ENCODE results near the gene CAPN11. TPM values are rescaled to one million over a fixed set of nuclear protein-coding genes. Genes with fewer than 3 reads are reported as not detected.

Gene CAPN11
- total RNA-seq, 1 experiment from 2014 or later, result not detected

DNA sequence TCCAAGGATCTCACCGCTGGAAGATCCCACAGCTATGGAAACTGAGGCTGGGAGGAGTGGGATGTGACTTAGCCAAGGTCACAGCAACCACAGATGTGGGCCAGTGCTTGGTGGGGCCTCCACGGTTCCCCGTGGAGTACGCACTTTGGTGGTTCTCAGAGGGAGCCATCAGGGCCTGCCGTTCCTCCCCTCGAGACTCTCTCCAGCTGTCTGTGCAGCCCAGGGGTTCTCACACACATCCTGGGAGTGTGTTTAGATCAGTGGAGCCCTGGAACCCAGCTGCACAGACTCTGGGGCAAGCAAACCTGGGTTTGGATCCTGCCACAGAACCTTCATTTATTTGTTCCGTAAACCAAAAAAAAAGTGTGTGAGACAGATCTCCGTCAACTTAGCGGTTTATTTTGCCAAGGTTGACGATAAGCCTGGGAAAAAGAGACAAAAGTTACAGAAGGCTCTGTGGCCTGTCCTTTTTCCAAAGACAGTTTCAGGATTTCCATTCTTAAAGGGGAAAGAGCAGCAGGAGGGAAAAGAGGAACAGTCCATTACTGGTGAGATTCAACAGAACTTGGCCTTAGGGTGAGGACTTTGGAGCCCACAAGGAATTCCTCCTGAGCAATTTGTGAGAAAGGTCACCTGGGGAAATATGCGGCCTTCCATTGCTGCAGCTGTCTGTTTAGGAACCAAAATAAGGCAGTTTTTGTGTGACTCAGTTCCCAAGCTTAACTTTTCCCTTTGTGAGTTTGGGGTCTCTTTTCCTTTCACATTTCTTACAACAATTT is 44.5 kb downstream of the CAPN11 start:
- Histone ChIP-seq H3K4me2 (ENCODE audit: low read depth, low read length, poor library complexity, severe bottlenecking) (no peak overlapping the region), H3K9me2 (replicated peaks; ENCODE audit: insufficient read depth, low read length) (no peaks in the 10 kb centered on the region), H3K27me3 (ENCODE audit: low read length) (no peaks in the 10 kb centered on the region), H3K27ac (ENCODE audit: low read length) (no peak overlapping the region), H3K9me3 (ENCODE audit: low read length) (no peaks in the 10 kb centered on the region), H3K79me2 (ENCODE audit: low read length) (no peaks in the 10 kb centered on the region), H3K4me3 (ENCODE audit: low read length) (no peak overlapping the region), H3K4me1 (ENCODE audit: low read length) (no peaks in the 10 kb centered on the region), H4K20me1 (ENCODE audit: insufficient read depth, low read depth, low read length) (no peaks in the 10 kb centered on the region), H3K9ac (ENCODE audit: low read length) (no peak overlapping the region), H2AFZ (ENCODE audit: low read length) (no peak overlapping the region), H3K36me3 (ENCODE audit: insufficient read depth, low read length) (no peaks in the 10 kb centered on the region)
- no peak for DNase-seq

DNA sequence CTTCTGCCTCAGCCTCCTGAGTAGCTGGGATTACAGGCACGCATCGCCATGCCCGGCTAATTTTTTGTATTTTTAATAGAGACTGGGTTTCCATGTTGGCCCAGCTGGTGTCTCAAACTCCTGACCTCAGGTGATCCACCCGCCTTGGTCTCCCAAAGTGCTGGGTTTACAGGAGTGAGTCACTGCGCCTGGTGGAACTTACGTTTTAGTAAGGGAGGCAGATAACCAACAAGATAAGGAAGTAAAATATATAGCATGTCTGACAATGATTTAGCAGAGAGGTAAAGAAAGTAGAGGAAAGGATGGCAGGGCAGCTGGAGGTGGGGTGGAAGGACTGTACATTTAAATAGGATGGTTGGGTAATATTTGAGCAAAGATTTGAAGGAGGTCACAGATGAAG is 45.3 kb downstream of the CAPN11 start:
- no peaks in the 10 kb centered on the region for H3K9me3 ChIP-seq (ENCODE audit: low read length)
- H3K4me2 ChIP-seq (ENCODE audit: low read depth, low read length, poor library complexity, severe bottlenecking), result no peak overlapping the region
- H3K4me3 ChIP-seq (ENCODE audit: low read length), result no peak overlapping the region
- no peaks in the 10 kb centered on the region for H3K36me3 ChIP-seq (ENCODE audit: insufficient read depth, low read length)
- no peak overlapping the region for H3K9ac ChIP-seq (ENCODE audit: low read length)
- H3K79me2 ChIP-seq (ENCODE audit: low read length), result no peaks in the 10 kb centered on the region
- no peaks in the 10 kb centered on the region for H3K27me3 ChIP-seq (ENCODE audit: low read length)
- no peak for DNase-seq
- no peak overlapping the region for H3K27ac ChIP-seq (ENCODE audit: low read length)
- no peaks in the 10 kb centered on the region for H3K4me1 ChIP-seq (ENCODE audit: low read length)
- H3K9me2 ChIP-seq (replicated peaks; ENCODE audit: insufficient read depth, low read length), result no peaks in the 10 kb centered on the region
- no peak overlapping the region for H2AFZ ChIP-seq (ENCODE audit: low read length)
- no peaks in the 10 kb centered on the region for H4K20me1 ChIP-seq (ENCODE audit: insufficient read depth, low read depth, low read length)

DNA sequence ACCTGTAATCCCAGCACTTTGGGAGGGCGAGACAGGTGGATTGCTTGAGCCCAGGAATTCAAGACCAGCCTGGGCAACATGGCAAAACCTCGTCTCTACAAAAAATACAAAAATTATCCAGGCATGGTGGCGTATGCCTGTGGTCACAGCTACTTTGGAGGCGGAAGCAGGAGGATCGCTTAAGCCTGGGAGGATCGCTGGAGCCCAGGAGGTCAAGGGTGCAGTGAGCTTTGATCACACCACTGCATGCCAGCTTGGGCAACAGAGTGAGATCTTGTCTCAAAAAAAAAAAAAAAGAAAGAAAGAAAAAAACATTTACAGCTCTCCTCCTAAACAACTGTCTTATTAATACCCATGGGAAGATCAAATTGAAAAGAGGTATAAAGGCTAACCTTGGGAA is 49.3 kb downstream of the CAPN11 start:
- Histone ChIP-seq H2AFZ (ENCODE audit: low read length) (no peak overlapping the region), H3K9ac (ENCODE audit: low read length) (no peak overlapping the region), H3K9me2 (replicated peaks; ENCODE audit: insufficient read depth, low read length) (no peaks in the 10 kb centered on the region), H3K27ac (ENCODE audit: low read length) (no peak overlapping the region), H3K9me3 (ENCODE audit: low read length) (no peaks in the 10 kb centered on the region), H3K4me2 (ENCODE audit: low read depth, low read length, poor library complexity, severe bottlenecking) (no peak overlapping the region), H3K36me3 (ENCODE audit: insufficient read depth, low read length) (no peaks in the 10 kb centered on the region), H4K20me1 (ENCODE audit: insufficient read depth, low read depth, low read length) (no peaks in the 10 kb centered on the region), H3K27me3 (ENCODE audit: low read length) (no peaks in the 10 kb centered on the region), H3K79me2 (ENCODE audit: low read length) (no peaks in the 10 kb centered on the region), H3K4me1 (ENCODE audit: low read length) (no peaks in the 10 kb centered on the region), H3K4me3 (ENCODE audit: low read length) (no peak overlapping the region)
- DNase-seq, result no peak

DNA sequence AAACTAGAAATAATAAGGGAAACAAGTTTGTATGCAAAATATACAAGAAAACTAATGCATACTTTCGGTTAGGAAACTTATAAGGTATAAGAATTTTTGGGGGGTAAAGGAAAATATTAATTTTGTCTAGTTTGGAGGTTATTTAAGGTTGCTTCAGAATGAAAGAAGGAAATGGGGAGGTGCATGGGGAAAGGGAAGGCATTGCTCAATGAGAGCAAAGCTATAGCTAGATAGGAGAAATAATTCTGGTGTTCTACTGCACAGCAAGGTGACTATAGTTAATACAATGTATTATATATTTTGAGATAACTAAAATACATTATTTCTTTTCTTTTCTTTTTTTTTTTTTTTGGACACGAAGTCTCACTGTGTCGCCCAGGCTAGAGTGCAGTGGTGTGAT is 52.7 kb downstream of the CAPN11 start:
- Histone ChIP-seq H3K9ac (ENCODE audit: low read length) (no peak overlapping the region), H3K9me2 (replicated peaks; ENCODE audit: insufficient read depth, low read length) (no peaks in the 10 kb centered on the region), H3K4me1 (ENCODE audit: low read length) (no peaks in the 10 kb centered on the region), H3K27me3 (ENCODE audit: low read length) (no peaks in the 10 kb centered on the region), H3K4me2 (ENCODE audit: low read depth, low read length, poor library complexity, severe bottlenecking) (no peak overlapping the region), H3K36me3 (ENCODE audit: insufficient read depth, low read length) (no peaks in the 10 kb centered on the region), H3K9me3 (ENCODE audit: low read length) (no peaks in the 10 kb centered on the region), H3K27ac (ENCODE audit: low read length) (no peak overlapping the region), H2AFZ (ENCODE audit: low read length) (no peak overlapping the region), H3K4me3 (ENCODE audit: low read length) (no peak overlapping the region), H3K79me2 (ENCODE audit: low read length) (no peaks in the 10 kb centered on the region), H4K20me1 (ENCODE audit: insufficient read depth, low read depth, low read length) (no peaks in the 10 kb centered on the region)
- DNase-seq, result no peak

DNA sequence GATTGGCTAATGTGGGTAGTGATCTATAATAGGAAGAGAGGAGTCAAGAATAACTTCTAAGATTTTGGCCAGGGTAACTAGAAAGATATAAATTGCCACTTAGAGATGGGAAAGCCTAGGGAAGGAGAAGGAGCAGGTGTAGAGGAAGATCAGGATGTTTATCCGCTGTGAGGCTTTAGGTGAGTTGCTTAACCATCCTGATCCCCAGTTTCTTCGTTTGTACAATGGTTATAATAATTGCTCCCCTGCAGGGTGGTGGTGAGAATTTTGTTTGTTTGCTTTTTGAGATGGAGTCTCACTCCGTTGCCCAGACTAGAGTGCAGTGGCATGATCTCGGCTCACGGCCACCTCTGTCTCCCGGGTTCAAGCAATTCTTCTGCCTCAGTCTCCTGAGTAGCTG is 55.7 kb downstream of the CAPN11 start:
- Histone ChIP-seq H3K27ac (ENCODE audit: low read length) (no peak overlapping the region), H3K9ac (ENCODE audit: low read length) (no peak overlapping the region), H3K4me3 (ENCODE audit: low read length) (no peak overlapping the region), H2AFZ (ENCODE audit: low read length) (no peak overlapping the region), H3K36me3 (ENCODE audit: insufficient read depth, low read length) (no peaks in the 10 kb centered on the region), H4K20me1 (ENCODE audit: insufficient read depth, low read depth, low read length) (peaks cover 4% of the 10 kb centered on the region; the same call in 1 of the 2 replicates), H3K4me2 (ENCODE audit: low read depth, low read length, poor library complexity, severe bottlenecking) (no peak overlapping the region), H3K9me3 (ENCODE audit: low read length) (no peaks in the 10 kb centered on the region), H3K9me2 (replicated peaks; ENCODE audit: insufficient read depth, low read length) (no peaks in the 10 kb centered on the region), H3K79me2 (ENCODE audit: low read length) (no peaks in the 10 kb centered on the region), H3K4me1 (ENCODE audit: low read length) (peaks cover 14% of the 10 kb centered on the region), H3K27me3 (ENCODE audit: low read length) (no peaks in the 10 kb centered on the region)
- DNase-seq, result no peak

DNA sequence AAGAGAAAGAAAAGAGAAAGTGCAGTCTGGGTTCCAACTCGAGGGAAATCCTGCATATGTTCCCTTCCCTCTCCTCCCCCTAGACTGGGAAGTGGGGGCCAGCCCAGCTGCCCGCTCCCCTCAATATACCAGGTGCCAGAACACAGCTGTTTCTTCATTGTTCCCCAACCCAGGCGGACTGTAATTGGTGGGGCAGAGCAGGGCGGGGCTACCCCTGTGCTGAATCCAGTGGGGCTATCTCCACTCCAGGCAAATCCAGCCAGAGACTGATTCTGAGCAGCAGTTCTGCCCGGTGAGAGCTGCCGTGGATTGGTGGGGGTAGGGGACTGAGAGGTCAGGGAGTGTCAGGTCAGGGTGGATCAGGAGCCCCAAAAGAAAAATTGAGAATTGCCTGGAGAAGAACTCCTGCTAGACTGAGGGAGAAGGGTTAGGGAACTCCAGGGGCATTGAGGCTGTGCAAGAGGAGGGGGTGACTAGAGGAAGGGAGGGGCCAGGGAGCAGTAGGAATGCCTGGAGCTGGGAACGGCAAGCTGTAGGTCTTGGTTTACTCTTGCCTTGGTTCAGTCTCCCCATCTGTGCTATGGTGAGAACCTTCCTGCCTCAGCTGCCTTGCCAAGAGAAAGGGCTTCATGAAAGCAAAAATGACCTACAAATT is 58.2 kb downstream of the CAPN11 start, which contains the start of gene MYMX:
TSS of gene MYMX (plus strand) at position 250 of the 655 bp plus-strand sequence. CDS start 546 bp downstream, outside the sequence.
- Histone ChIP-seq H3K9ac (ENCODE audit: low read length) (no peak within 1 kb of the TSS), H4K20me1 (ENCODE audit: insufficient read depth, low read depth, low read length) (peaks cover 4% of the 10 kb centered on the region; the same call in 1 of the 2 replicates), H3K9me2 (replicated peaks; ENCODE audit: insufficient read depth, low read length) (no peaks in the 10 kb centered on the region), H3K4me2 (ENCODE audit: low read depth, low read length, poor library complexity, severe bottlenecking) (no peak within 1 kb of the TSS), H3K79me2 (ENCODE audit: low read length) (no peaks in the 10 kb centered on the region), H3K4me1 (ENCODE audit: low read length) (peaks cover 28% of the 10 kb centered on the region), H3K27ac (ENCODE audit: low read length) (no peak within 1 kb of the TSS), H3K27me3 (ENCODE audit: low read length) (no peaks in the 10 kb centered on the region), H3K36me3 (ENCODE audit: insufficient read depth, low read length) (no peaks in the 10 kb centered on the region), H3K9me3 (ENCODE audit: low read length) (no peaks in the 10 kb centered on the region), H2AFZ (ENCODE audit: low read length) (no peak within 1 kb of the TSS), H3K4me3 (ENCODE audit: low read length) (no peak within 1 kb of the TSS)
- DNase-seq, result no peak

DNA sequence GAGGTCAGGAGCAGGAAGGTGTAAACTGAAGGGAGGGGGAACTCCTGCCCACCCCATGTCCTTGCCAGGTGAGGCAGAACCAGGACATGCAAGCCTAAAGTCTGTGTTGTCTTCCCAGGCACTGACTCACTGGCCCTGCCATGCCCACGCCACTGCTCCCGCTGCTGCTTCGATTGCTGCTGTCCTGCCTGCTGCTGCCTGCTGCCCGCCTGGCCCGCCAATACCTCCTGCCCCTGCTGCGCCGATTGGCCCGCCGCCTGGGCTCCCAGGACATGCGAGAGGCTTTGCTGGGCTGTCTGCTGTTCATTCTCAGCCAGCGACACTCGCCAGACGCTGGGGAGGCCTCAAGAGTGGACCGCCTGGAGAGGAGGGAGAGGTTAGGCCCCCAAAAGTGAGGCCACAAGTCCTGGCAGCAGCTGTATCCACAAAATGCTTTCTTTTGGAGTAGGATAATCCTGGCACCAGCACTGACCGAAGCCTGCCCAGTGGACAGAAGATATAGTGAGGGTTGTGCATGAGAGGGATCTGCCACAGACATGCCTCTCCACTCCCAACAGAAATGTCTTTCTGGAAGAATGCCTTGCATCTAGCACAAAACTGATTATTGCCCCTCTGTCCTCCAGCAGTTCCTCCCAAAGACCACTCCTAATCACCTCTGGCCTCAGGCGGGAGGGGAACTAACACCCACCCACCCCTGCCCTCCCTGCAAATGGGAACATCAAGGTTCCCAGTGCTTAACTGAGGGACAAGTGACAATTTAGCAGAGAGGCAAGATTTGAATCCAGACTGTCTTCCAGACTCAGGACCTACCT is 58.9 kb downstream of the CAPN11 start:
- H3K9ac ChIP-seq (ENCODE audit: low read length), result no peak overlapping the region

More for the DNA sequence above, 58.9 kb downstream of the CAPN11 start:
- H3K27me3 ChIP-seq (ENCODE audit: low read length), result no peaks in the 10 kb centered on the region
- no peak overlapping the region for H3K27ac ChIP-seq (ENCODE audit: low read length)
- no peaks in the 10 kb centered on the region for H3K9me3 ChIP-seq (ENCODE audit: low read length)
- no peak for DNase-seq
- no peak overlapping the region for H3K4me2 ChIP-seq (ENCODE audit: low read depth, low read length, poor library complexity, severe bottlenecking)
- no peaks in the 10 kb centered on the region for H3K36me3 ChIP-seq (ENCODE audit: insufficient read depth, low read length)
- no peaks in the 10 kb centered on the region for H3K9me2 ChIP-seq (replicated peaks; ENCODE audit: insufficient read depth, low read length)
- peaks cover 4% of the 10 kb centered on the region; the same call in 1 of the 2 replicates for H4K20me1 ChIP-seq (ENCODE audit: insufficient read depth, low read depth, low read length)
- H3K4me1 ChIP-seq (ENCODE audit: low read length), result peaks cover 30% of the 10 kb centered on the region
- no peak overlapping the region for H2AFZ ChIP-seq (ENCODE audit: low read length)
- no peak overlapping the region for H3K4me3 ChIP-seq (ENCODE audit: low read length)
- H3K79me2 ChIP-seq (ENCODE audit: low read length), result no peaks in the 10 kb centered on the region
